Activated CD4-positive, alpha-beta T cell treated with anti-CD3 and anti-CD28 coated beads, Interleukin-2, amount 10 ng/mL, durations not matched to agents 7 days and 5 days (primary cell): ENCODE measurements around the gene CACNA2D3. TPM values are rescaled to one million over a fixed set of nuclear protein-coding genes. Genes with fewer than 3 reads are reported as not detected.
"Not testable (repeated sequence)": the region's sequence is repeated elsewhere in the genome, so short reads cannot be mapped to it uniquely, and the experiment has no call there.

ENCODE experiments used
- CTCF ChIA-PET: fragments of 350-600 bp; sonication (Branson Sonifier 250); formaldehyde crosslinking; loops from one replicate; lab custom pipeline; 2021; ENCODE audit warnings: antibody characterized with exemption; lab: Charles Lee
- POLR2A ChIA-PET: fragments of 350-600 bp; sonication (Branson Sonifier 250); formaldehyde crosslinking; loops from one replicate; lab custom pipeline; 2021; ENCODE audit warnings: antibody characterized with exemption; lab: Charles Lee
- DNase-seq: peaks from one replicate; pipeline ENCODE4 v3.0.0-alpha.2; 2020
- H3K27ac Mint-ChIP-seq: one replicate; pipeline ENCODE4 v1.8.0; 2021; ENCODE audit warnings: mild to moderate bottlenecking, moderate library complexity, mixed read lengths
- H3K27me3 Mint-ChIP-seq: one replicate; pipeline ENCODE4 v1.8.0; 2021; ENCODE audit warnings: mixed read lengths
- H3K36me3 Mint-ChIP-seq: one replicate; pipeline ENCODE4 v1.8.0; 2021; ENCODE audit warnings: low read depth, mixed read lengths
- H3K4me1 Mint-ChIP-seq: one replicate; pipeline ENCODE4 v1.8.0; 2021; ENCODE audit warnings: mixed read lengths
- H3K4me3 Mint-ChIP-seq: one replicate; pipeline ENCODE4 v1.8.0; 2021; ENCODE audit warnings: mild to moderate bottlenecking, moderate library complexity, mixed read lengths
- H3K9me3 Mint-ChIP-seq: one replicate; pipeline ENCODE4 v1.8.0; 2021; ENCODE audit warnings: mixed read lengths
- total RNA-seq, 2 experiments: library from RNA; stranded (reverse); gene quantifications; one replicate each; pipeline ENCODE4 v1.2.3, GENCODE V29; 2021

The CACNA2D3 gene
- total RNA-seq, 2 experiments from 2014 or later, result not detected

GRCh38 chr3:54604495-54604894 lies 482.1 kb downstream of the CACNA2D3 start:
- Mint-ChIP-seq H3K9me3 (peaks cover 3% of the 10 kb centered on the region), H3K36me3 (no peaks in the 10 kb centered on the region), H3K27ac (no peak overlapping the region), H3K27me3 (no peaks in the 10 kb centered on the region), H3K4me3 (no peak overlapping the region), H3K4me1 (no peaks in the 10 kb centered on the region)
- DNase-seq, result no peak
- POLR2A ChIA-PET, result no interaction called here
- CTCF ChIA-PET, result no interaction called here

- Mint-ChIP-seq H3K36me3 (no peaks in the 10 kb centered on the region), H3K9me3 (peaks cover 3% of the 10 kb centered on the region), H3K4me1 (no peaks in the 10 kb centered on the region), H3K27me3 (no peaks in the 10 kb centered on the region), H3K4me3 (no peak overlapping the region), H3K27ac (no peak overlapping the region)
- CTCF ChIA-PET, result no interaction called here
- DNase-seq, result no peak
- POLR2A ChIA-PET, result no interaction called here
Measured at GRCh38 chr3:54608041-54608440, 485.7 kb downstream of the CACNA2D3 start.

GRCh38 chr3:54619053-54619452 lies 496.7 kb downstream of the CACNA2D3 start:
- H3K27me3 Mint-ChIP-seq, result no peaks in the 10 kb centered on the region
- no peaks in the 10 kb centered on the region for H3K36me3 Mint-ChIP-seq
- CTCF ChIA-PET, result no interaction called here
- H3K4me3 Mint-ChIP-seq, result no peak overlapping the region
- no peak for DNase-seq
- no peak overlapping the region for H3K27ac Mint-ChIP-seq
- no peaks in the 10 kb centered on the region for H3K4me1 Mint-ChIP-seq
- POLR2A ChIA-PET, result no interaction called here
- no peaks in the 10 kb centered on the region for H3K9me3 Mint-ChIP-seq

- Mint-ChIP-seq H3K27me3 (no peaks in the 10 kb centered on the region), H3K27ac (no peak overlapping the region), H3K4me1 (no peaks in the 10 kb centered on the region), H3K9me3 (no peaks in the 10 kb centered on the region), H3K4me3 (no peak overlapping the region), H3K36me3 (no peaks in the 10 kb centered on the region)
- ChIA-PET CTCF (no interaction called here), POLR2A (no interaction called here)
- DNase-seq, result no peak
Measured at GRCh38 chr3:54619531-54619930, 497.2 kb downstream of the CACNA2D3 start.

GRCh38 chr3:54621184-54621583 lies 498.8 kb downstream of the CACNA2D3 start:
- Mint-ChIP-seq H3K27ac (no peak overlapping the region), H3K4me1 (no peaks in the 10 kb centered on the region), H3K27me3 (no peaks in the 10 kb centered on the region), H3K4me3 (no peak overlapping the region), H3K9me3 (no peaks in the 10 kb centered on the region), H3K36me3 (no peaks in the 10 kb centered on the region)
- no peak for DNase-seq
- CTCF ChIA-PET, result no interaction called here
- POLR2A ChIA-PET, result no interaction called here

GRCh38 chr3:54622678-54623077 lies 500.3 kb downstream of the CACNA2D3 start:
- no peaks in the 10 kb centered on the region for H3K4me1 Mint-ChIP-seq
- H3K4me3 Mint-ChIP-seq, result no peak overlapping the region
- H3K9me3 Mint-ChIP-seq, result no peaks in the 10 kb centered on the region
- POLR2A ChIA-PET, result no interaction called here
- no peak for DNase-seq
- no peaks in the 10 kb centered on the region for H3K36me3 Mint-ChIP-seq
- CTCF ChIA-PET, result no interaction called here
- no peaks in the 10 kb centered on the region for H3K27me3 Mint-ChIP-seq
- no peak overlapping the region for H3K27ac Mint-ChIP-seq

- H3K4me3 Mint-ChIP-seq, result no peak overlapping the region
- no peak for DNase-seq
- no peaks in the 10 kb centered on the region for H3K27me3 Mint-ChIP-seq
- no peaks in the 10 kb centered on the region for H3K4me1 Mint-ChIP-seq
- H3K36me3 Mint-ChIP-seq, result no peaks in the 10 kb centered on the region
- H3K9me3 Mint-ChIP-seq, result peaks cover 2% of the 10 kb centered on the region
- H3K27ac Mint-ChIP-seq, result no peak overlapping the region
- ChIA-PET POLR2A (no interaction called here), CTCF (interaction anchor here (0.6 kb wide), 1 partner anchor 115 kb away, joined by 3 read pairs; no protein-coding TSS in a partner anchor)
Measured at GRCh38 chr3:54625805-54626787, 503.7 kb downstream of the CACNA2D3 start.

- CTCF ChIA-PET, result no interaction called here
- POLR2A ChIA-PET, result no interaction called here
- no peak for DNase-seq
Measured at GRCh38 chr3:54628888-54629441, 506.6 kb downstream of the CACNA2D3 start.

GRCh38 chr3:54630101-54630623 lies 507.8 kb downstream of the CACNA2D3 start:
- no peaks in the 10 kb centered on the region for H3K36me3 Mint-ChIP-seq
- CTCF ChIA-PET, result no interaction called here
- no peaks in the 10 kb centered on the region for H3K27me3 Mint-ChIP-seq

More at GRCh38 chr3:54628888-54629441, 506.6 kb downstream of the CACNA2D3 start:
- Mint-ChIP-seq H3K4me1 (no peaks in the 10 kb centered on the region), H3K27ac (no peak overlapping the region), H3K36me3 (no peaks in the 10 kb centered on the region), H3K27me3 (no peaks in the 10 kb centered on the region), H3K9me3 (peaks cover 2% of the 10 kb centered on the region), H3K4me3 (no peak overlapping the region)

GRCh38 chr3:54631001-54631400 lies 508.6 kb downstream of the CACNA2D3 start:
- H3K4me1 Mint-ChIP-seq, H3K9me3 Mint-ChIP-seq, H3K27ac Mint-ChIP-seq, H3K36me3 Mint-ChIP-seq, POLR2A ChIA-PET, CTCF ChIA-PET, H3K27me3 Mint-ChIP-seq, DNase-seq, H3K4me3 Mint-ChIP-seq: not testable (repeated sequence)

More at GRCh38 chr3:54630101-54630623, 507.8 kb downstream of the CACNA2D3 start:
- H3K27ac Mint-ChIP-seq, result no peak overlapping the region
- peaks cover 2% of the 10 kb centered on the region for H3K9me3 Mint-ChIP-seq
- DNase-seq, result no peak
- POLR2A ChIA-PET, result no interaction called here
- no peaks in the 10 kb centered on the region for H3K4me1 Mint-ChIP-seq
- no peak overlapping the region for H3K4me3 Mint-ChIP-seq

GRCh38 chr3:54631516-54632325 lies 509.4 kb downstream of the CACNA2D3 start:
- Mint-ChIP-seq H3K27me3 (no peaks in the 10 kb centered on the region), H3K4me3 (no peak overlapping the region), H3K4me1 (no peaks in the 10 kb centered on the region), H3K27ac (no peak overlapping the region), H3K36me3 (no peaks in the 10 kb centered on the region), H3K9me3 (peaks cover 2% of the 10 kb centered on the region)
- no peak for DNase-seq
- CTCF ChIA-PET, result no interaction called here
- POLR2A ChIA-PET, result no interaction called here

- Mint-ChIP-seq H3K4me1 (no peaks in the 10 kb centered on the region), H3K27me3 (no peaks in the 10 kb centered on the region), H3K27ac (no peak overlapping the region), H3K4me3 (no peak overlapping the region), H3K9me3 (peaks cover 2% of the 10 kb centered on the region), H3K36me3 (no peaks in the 10 kb centered on the region)
- DNase-seq, result no peak
- POLR2A ChIA-PET, result no interaction called here
- CTCF ChIA-PET, result no interaction called here
Measured at GRCh38 chr3:54632326-54632665, 509.9 kb downstream of the CACNA2D3 start.

- H3K36me3 Mint-ChIP-seq, result no peaks in the 10 kb centered on the region
- H3K27me3 Mint-ChIP-seq, result peaks cover 4% of the 10 kb centered on the region
- H3K9me3 Mint-ChIP-seq, result peaks cover 2% of the 10 kb centered on the region
- POLR2A ChIA-PET, result no interaction called here
- CTCF ChIA-PET, result no interaction called here
- H3K4me3 Mint-ChIP-seq, result no peak overlapping the region
- DNase-seq, result no peak
- no peak overlapping the region for H3K27ac Mint-ChIP-seq
- no peaks in the 10 kb centered on the region for H3K4me1 Mint-ChIP-seq
Measured at GRCh38 chr3:54632834-54633233, 510.5 kb downstream of the CACNA2D3 start.
